Activated CD4-positive, alpha-beta T cell treated with anti-CD3 and anti-CD28 coated beads for 1 hour (primary cell): ENCODE data around the gene NR4A1.
"Not testable (repeated sequence)": the region's sequence is repeated elsewhere in the genome, so short reads cannot be mapped to it uniquely, and the experiment has no call there.

Experiments
- DNase-seq: peaks from one replicate; pipeline ENCODE4 v3.0.0-alpha.2; 2020

The NR4A1 gene

GRCh38 chr12:52082026-52082668 lies 30.9 kb downstream of the NR4A1 start:
- DNase-seq = no peak

- no peak for DNase-seq
Measured at GRCh38 chr12:52082669-52082987, 31.4 kb downstream of the NR4A1 start.

- DNase-seq = peak; percentile 57
Measured at GRCh38 chr12:52082988-52083637, 31.9 kb downstream of the NR4A1 start.

- no peak for DNase-seq
Measured at GRCh38 chr12:52083638-52083996, 32.4 kb downstream of the NR4A1 start.

GRCh38 chr12:52084491-52085231 lies 33.4 kb downstream of the NR4A1 start:
- no peak for DNase-seq

- DNase-seq = no peak
Measured at GRCh38 chr12:52085682-52086180, 34.5 kb downstream of the NR4A1 start.

GRCh38 chr12:52086366-52086765 lies 35.1 kb downstream of the NR4A1 start:
- no peak for DNase-seq

GRCh38 chr12:52086944-52087835 lies 35.9 kb downstream of the NR4A1 start:
- no peak for DNase-seq

- DNase-seq = no peak
Measured at GRCh38 chr12:52087961-52088820, 36.9 kb downstream of the NR4A1 start.

GRCh38 chr12:52089491-52089890 lies 38.2 kb downstream of the NR4A1 start:
- no peak for DNase-seq

GRCh38 chr12:52090291-52090690 lies 39.0 kb downstream of the NR4A1 start:
- DNase-seq = no peak

- no peak for DNase-seq
Measured at GRCh38 chr12:52091061-52091460, 39.8 kb downstream of the NR4A1 start.

GRCh38 chr12:52091869-52092268 lies 40.6 kb downstream of the NR4A1 start:
- no peak for DNase-seq

- DNase-seq = no peak
Measured at GRCh38 chr12:52093346-52093745, 42.1 kb downstream of the NR4A1 start.

- no peak for DNase-seq
Measured at GRCh38 chr12:52096332-52097044, 45.2 kb downstream of the NR4A1 start.

- no peak for DNase-seq
Measured at GRCh38 chr12:52097045-52097666, 45.9 kb downstream of the NR4A1 start.

- not testable (repeated sequence) for DNase-seq
Measured at GRCh38 chr12:52104431-52105089, 53.3 kb downstream of the NR4A1 start.
